ENCODE data around the gene SLC24A4. TPM values are rescaled to one million over a fixed set of nuclear protein-coding genes. Genes with fewer than 3 reads are reported as not detected.
"Not testable (repeated sequence)": the region's sequence is repeated elsewhere in the genome, so short reads cannot be mapped to it uniquely, and the experiment has no call there.

SLC24A4 gene
- total RNA-seq, 3 donors from 2014 or later, result 0.15 to 0.96 TPM; not detected in 1

DNA sequence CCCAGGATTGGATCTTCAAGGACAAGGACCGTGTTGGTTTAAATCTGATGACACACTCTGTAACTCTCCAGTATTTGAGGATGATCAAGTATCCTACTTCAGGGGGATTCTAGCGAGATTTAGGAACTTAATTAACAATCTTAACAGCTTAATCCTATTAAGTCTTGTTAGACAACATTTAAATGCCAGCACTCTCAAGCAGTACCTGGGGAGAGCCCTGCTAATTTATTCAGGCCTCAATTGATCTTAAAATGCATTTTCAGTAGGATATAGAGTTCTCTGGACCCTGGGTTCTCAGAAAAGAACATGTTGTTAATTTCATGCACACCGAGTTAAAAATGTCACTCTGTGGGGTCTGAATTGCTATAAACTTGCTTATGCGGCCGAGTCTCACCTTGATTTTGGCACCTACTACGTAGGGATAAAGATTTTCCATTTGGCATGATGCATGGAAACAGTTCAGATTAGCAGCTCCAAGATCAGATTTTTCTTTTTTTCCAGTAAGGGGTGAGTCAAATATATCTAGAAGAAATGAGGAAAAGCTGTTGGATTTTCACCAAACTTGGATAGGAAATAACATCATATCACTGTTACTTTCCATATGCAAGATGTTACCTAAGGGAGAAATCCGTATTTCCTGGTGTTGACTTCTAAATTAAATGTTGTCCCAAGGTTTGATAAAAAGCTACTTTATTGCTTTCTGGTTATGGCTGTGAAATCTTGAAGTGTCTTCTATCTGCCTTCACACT lies 76.1 kb downstream of the SLC24A4 start:
- H3K9me3 ChIP-seq, result peaks cover 0 to 5% of the 10 kb centered on the region in 2 donors

DNA sequence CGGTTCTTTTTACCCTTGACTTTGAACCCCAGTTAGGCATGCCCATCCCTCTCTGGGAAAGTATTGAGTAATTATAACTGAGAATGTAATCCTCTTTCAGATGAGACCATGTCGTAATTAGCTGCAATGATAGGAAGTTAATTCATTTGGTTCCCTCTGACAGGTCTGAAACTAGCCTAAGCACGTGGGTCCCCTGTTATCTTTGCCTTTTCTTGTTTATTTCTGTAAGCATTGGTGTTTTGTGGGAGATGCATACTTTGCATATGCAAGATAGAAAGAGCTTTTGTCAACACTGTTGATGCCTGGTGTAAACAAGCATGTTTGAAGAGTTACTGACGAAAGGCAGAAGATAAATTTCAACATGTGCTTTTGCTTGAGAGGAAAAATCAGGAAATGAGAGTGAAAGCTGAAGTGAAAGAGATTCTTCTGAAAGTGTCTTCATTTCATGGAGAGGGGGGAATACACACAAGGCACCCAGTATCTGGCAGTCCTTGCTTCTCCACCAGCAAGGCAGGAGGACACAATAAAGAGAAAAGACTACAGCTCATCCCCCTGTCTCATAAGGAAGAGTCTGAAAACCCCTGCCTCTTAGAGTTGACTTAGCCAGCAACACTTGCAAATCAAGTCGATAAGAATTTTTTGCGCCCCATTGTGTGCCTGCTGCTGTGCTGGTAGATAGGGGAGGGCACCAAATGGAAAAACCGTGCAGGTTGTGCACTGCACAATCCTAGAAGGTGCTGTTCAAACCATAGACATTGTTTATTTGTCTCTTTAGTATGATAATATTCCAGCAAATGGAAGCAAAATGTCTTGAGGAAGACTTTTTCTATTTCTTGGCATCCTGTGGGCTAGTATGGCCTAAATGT lies 77.8 kb downstream of the SLC24A4 start:
- Histone ChIP-seq H3K4me1 (no peaks in the 10 kb centered on the region), H3K27ac (no peak overlapping the region), H3K4me3 (no peak overlapping the region), H3K36me3 (no peaks in the 10 kb centered on the region), H3K9me3 (peaks cover 0 to 5% of the 10 kb centered on the region in 2 donors), H3K27me3 (no peaks in the 10 kb centered on the region)
- TF ChIP-seq POLR2A (IDR thresholded peaks at IDR 0.05) (no peak), POLR2AphosphoS5 (IDR thresholded peaks at IDR 0.05) (no peak)
- TF ChIP-seq, protein P1, sequence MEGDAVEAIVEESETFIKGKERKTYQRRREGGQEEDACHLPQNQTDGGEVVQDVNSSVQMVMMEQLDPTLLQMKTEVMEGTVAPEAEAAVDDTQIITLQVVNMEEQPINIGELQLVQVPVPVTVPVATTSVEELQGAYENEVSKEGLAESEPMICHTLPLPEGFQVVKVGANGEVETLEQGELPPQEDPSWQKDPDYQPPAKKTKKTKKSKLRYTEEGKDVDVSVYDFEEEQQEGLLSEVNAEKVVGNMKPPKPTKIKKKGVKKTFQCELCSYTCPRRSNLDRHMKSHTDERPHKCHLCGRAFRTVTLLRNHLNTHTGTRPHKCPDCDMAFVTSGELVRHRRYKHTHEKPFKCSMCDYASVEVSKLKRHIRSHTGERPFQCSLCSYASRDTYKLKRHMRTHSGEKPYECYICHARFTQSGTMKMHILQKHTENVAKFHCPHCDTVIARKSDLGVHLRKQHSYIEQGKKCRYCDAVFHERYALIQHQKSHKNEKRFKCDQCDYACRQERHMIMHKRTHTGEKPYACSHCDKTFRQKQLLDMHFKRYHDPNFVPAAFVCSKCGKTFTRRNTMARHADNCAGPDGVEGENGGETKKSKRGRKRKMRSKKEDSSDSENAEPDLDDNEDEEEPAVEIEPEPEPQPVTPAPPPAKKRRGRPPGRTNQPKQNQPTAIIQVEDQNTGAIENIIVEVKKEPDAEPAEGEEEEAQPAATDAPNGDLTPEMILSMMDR (IDR thresholded peaks at IDR 0.05), result no peak
- DNase-seq (ENCODE audit: low spot score in 2 of 2), result no peak
- intact Hi-C loops (cut with DNase I; ENCODE audit: low total_unique reads), result no loop called here

More for the DNA sequence above, 76.1 kb downstream of the SLC24A4 start:
- Histone ChIP-seq H3K27ac (no peak overlapping the region), H3K4me3 (no peak overlapping the region), H3K36me3 (no peaks in the 10 kb centered on the region), H3K4me1 (no peaks in the 10 kb centered on the region), H3K27me3 (no peaks in the 10 kb centered on the region)
- intact Hi-C loops (cut with DNase I; ENCODE audit: low total_unique reads), result no loop called here
- no peak for DNase-seq (ENCODE audit: low spot score in 2 of 2)
- TF ChIP-seq POLR2A (IDR thresholded peaks at IDR 0.05) (no peak), POLR2AphosphoS5 (IDR thresholded peaks at IDR 0.05) (no peak)
- TF ChIP-seq, protein P1 (IDR thresholded peaks at IDR 0.05), result no peak

DNA sequence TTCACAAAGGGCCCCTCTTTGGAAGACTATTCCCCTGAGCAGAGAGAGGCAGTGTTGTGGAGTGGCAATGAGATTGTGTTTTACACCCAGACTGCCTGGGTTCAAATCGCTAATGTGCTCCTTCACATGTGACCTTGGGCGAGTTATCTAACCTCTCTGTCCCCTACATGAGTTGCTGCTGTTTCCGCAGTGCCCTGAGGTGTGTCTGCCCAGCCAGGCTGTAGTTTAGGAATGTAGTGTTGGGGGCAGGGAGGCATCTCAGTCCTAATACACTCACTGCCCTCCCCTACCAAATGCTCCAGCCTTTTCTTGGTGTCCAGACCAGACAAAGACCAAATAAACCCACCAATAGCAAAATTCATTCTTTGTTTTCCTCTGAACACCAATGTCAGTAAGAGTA lies 78.6 kb downstream of the SLC24A4 start:
- no peak for DNase-seq (ENCODE audit: low spot score in 2 of 2)
- Histone ChIP-seq H3K27ac (no peak overlapping the region), H3K4me3 (no peak overlapping the region), H3K9me3 (peaks cover 5% of the 10 kb centered on the region in 2 donors), H3K4me1 (no peaks in the 10 kb centered on the region), H3K27me3 (no peaks in the 10 kb centered on the region), H3K36me3 (no peaks in the 10 kb centered on the region)
- intact Hi-C loops (cut with DNase I; ENCODE audit: low total_unique reads), result no loop called here
- TF ChIP-seq, protein P1 (IDR thresholded peaks at IDR 0.05), result no peak
- TF ChIP-seq POLR2AphosphoS5 (IDR thresholded peaks at IDR 0.05), result no peak
- no peak for TF ChIP-seq POLR2A (IDR thresholded peaks at IDR 0.05)

DNA sequence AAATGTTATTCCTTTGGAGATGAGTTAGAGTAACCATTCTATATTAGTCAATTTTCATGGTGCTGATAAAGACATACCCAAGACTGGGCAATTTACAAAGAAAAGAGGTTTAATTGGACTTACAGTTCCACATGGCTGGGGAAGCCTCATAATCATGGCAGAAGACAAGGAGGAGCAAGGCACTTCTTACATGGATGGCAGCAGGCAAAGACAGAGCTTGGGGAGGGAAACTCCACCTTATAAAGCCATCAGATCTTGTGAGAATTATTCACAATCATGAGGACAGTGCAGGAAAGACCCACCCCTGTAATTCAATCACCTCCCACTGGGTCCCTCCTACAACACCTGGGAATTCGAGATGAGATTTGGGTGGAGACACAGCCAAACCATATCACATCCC lies 79.5 kb downstream of the SLC24A4 start:
- H3K4me1 ChIP-seq; H3K27me3 ChIP-seq; DNase-seq (ENCODE audit: low spot score in 2 of 2); H3K4me3 ChIP-seq; H3K27ac ChIP-seq; H3K36me3 ChIP-seq; intact Hi-C loops (cut with DNase I; ENCODE audit: low total_unique reads); H3K9me3 ChIP-seq: not testable (repeated sequence)

DNA sequence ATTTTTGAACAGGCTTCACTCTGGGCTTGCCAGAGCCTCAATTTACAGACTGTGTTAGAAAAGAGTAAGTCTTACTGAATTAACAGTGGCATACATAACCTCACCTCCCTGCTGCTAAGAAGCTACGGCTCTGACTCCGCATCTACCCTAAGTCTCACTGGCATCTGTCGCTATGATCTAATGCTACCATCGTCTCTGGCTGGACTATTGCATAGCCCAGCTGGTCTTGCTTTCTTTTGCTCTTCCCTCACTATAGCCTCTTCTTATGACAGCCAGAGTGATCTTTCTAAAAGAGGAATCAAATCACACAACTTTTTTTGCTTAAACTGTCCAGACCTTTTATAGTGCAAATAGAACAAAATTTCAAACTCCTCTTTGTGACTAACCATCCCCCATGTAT lies 81.1 kb downstream of the SLC24A4 start:
- H3K9me3 ChIP-seq, result peaks cover 5 to 9% of the 10 kb centered on the region in 2 donors
- TF ChIP-seq POLR2AphosphoS5 (IDR thresholded peaks at IDR 0.05), result no peak
- TF ChIP-seq, protein P1 (IDR thresholded peaks at IDR 0.05), result no peak
- TF ChIP-seq POLR2A (IDR thresholded peaks at IDR 0.05), result no peak
- intact Hi-C loops (cut with DNase I; ENCODE audit: low total_unique reads), result no loop called here

More for the DNA sequence above, 81.1 kb downstream of the SLC24A4 start:
- Histone ChIP-seq H3K4me1 (peaks cover 0 to 5% of the 10 kb centered on the region in 2 donors), H3K4me3 (no peak overlapping the region), H3K27me3 (no peaks in the 10 kb centered on the region), H3K27ac (no peak overlapping the region), H3K36me3 (no peaks in the 10 kb centered on the region)
- no peak for DNase-seq (ENCODE audit: low spot score in 2 of 2)

Data from breast epithelium (tissue), 4 donors.